IMR-90 (cell line): Measurements from ENCODE around the gene ERRFI1. TPM values are rescaled to one million over a fixed set of nuclear protein-coding genes. Genes with fewer than 3 reads are reported as not detected.

Experiments
- ATAC-seq: fragments of 200-7000 bp; cut with Tn5 transposase; 2 replicates; pipeline ENCODE4 v1.9.1; 2020; ENCODE audit warnings: low read depth, mild to moderate bottlenecking, moderate library complexity
- BruUV-seq: library from RNA; stranded (reverse); fragments of 400-500 nt; replicated peaks from 2 replicates; lab custom pipeline; 2021; lab: Mats Ljungman, UMichigan
- CTCF ChIA-PET: fragments of 300-600 bp; formaldehyde crosslinking; extraction: SDS; loops from one replicate; lab custom pipeline; 2021; ENCODE audit warnings: antibody characterized with exemption; lab: Yijun Ruan, JAX
- POLR2A ChIA-PET: fragments of 300-600 bp; sonication (Branson Sonifier 250); formaldehyde crosslinking; loops from one replicate; lab custom pipeline; 2022; ENCODE audit warnings: antibody characterized with exemption; ENCODE audit not compliant: unreplicated experiment; lab: Charles Lee
- DNase-seq: peaks from one replicate; pipeline ENCODE4 v3.0.0; 2013
- H2AFZ ChIP-seq: replicated peaks from 2 replicates; pipeline ENCODE3; 2013; ENCODE audit warnings: low read length, mild to moderate bottlenecking; ENCODE audit not compliant: poor library complexity
- H2AK5ac ChIP-seq: 2 replicates; pipeline ENCODE4 v1.6.1; 2013; ENCODE audit warnings: low read depth, low read length, inconsistent platforms
- H2AK9ac ChIP-seq: replicated peaks from 2 replicates; pipeline ENCODE3; 2013; ENCODE audit warnings: mild to moderate bottlenecking, low read depth, low read length, moderate library complexity; ENCODE audit not compliant: poor library complexity
- H2BK120ac ChIP-seq: 2 replicates; pipeline ENCODE4 v1.6.1; 2013; ENCODE audit warnings: low read depth, low read length, inconsistent platforms
- H2BK15ac ChIP-seq: 3 replicates; pipeline ENCODE4 v1.6.1; 2013; ENCODE audit warnings: low read depth, low read length, inconsistent platforms
- H2BK20ac ChIP-seq: 2 replicates; pipeline ENCODE4 v1.6.1; 2013; ENCODE audit warnings: low read depth, mild to moderate bottlenecking, inconsistent platforms, low read length, moderate library complexity
- H2BK5ac ChIP-seq: 2 replicates; pipeline ENCODE4 v1.6.1; 2013; ENCODE audit warnings: mild to moderate bottlenecking, low read depth, low read length, inconsistent platforms; ENCODE audit not compliant: poor library complexity, severe bottlenecking
- H3K14ac ChIP-seq: replicated peaks from 2 replicates; pipeline ENCODE4 v1.6.1; 2013; ENCODE audit warnings: low read depth, low read length, inconsistent platforms
- H3K18ac ChIP-seq: 2 replicates; pipeline ENCODE4 v1.6.1; 2013; ENCODE audit warnings: low read depth, low read length, control low read depth
- H3K23ac ChIP-seq: 2 replicates; pipeline ENCODE4 v1.6.1; 2013; ENCODE audit warnings: low read depth, low read length, inconsistent platforms
- H3K27ac ChIP-seq: 2 replicates; pipeline ENCODE4 v1.5.1; 2013; ENCODE audit warnings: mild to moderate bottlenecking, control low read depth, low read length; ENCODE audit not compliant: insufficient read depth
- H3K27me3 ChIP-seq: 2 replicates; pipeline ENCODE4 v1.6.1; 2013; ENCODE audit warnings: low read length; ENCODE audit not compliant: control insufficient read depth, insufficient read depth
- H3K36me3 ChIP-seq: 2 replicates; pipeline ENCODE4 v1.6.1; 2013; ENCODE audit warnings: low read length, mixed read lengths; ENCODE audit not compliant: control insufficient read depth, insufficient read depth
- H3K4ac ChIP-seq: 2 replicates; pipeline ENCODE4 v1.6.1; 2013; ENCODE audit warnings: low read depth, low read length, inconsistent platforms
- H3K4me1 ChIP-seq: 2 replicates; pipeline ENCODE4 v1.6.1; 2013; ENCODE audit warnings: low read length, mixed read lengths; ENCODE audit not compliant: control insufficient read depth, insufficient read depth
- H3K4me2 ChIP-seq: 2 replicates; pipeline ENCODE4 v1.6.1; 2013; ENCODE audit warnings: low read depth, mild to moderate bottlenecking, control low read depth, low read length, moderate library complexity
- H3K4me3 ChIP-seq: 2 replicates; pipeline ENCODE4 v1.5.1; 2013; ENCODE audit warnings: low read depth, mild to moderate bottlenecking, control low read depth, low read length, moderate library complexity; ENCODE audit not compliant: insufficient read depth
- H3K56ac ChIP-seq: 2 replicates; pipeline ENCODE4 v1.6.1; 2013; ENCODE audit warnings: low read length, inconsistent platforms; ENCODE audit not compliant: insufficient read depth; ENCODE audit errors: extremely low read depth
- H3K79me1 ChIP-seq, 2 experiments: 2 replicates each; pipeline ENCODE4 v1.6.1; 2013; ENCODE audit warnings: low read length in 2 of 2, inconsistent platforms in 1 of 2, low read depth in 1 of 2
- H3K9ac ChIP-seq: 2 replicates; pipeline ENCODE4 v1.6.1; 2013; ENCODE audit warnings: low read depth, low read length, control low read depth
- H3K9me1 ChIP-seq: 2 replicates; pipeline ENCODE4 v1.6.1; 2013; ENCODE audit warnings: low read length, inconsistent platforms; ENCODE audit not compliant: insufficient read depth
- H3K9me3 ChIP-seq: 2 replicates; pipeline ENCODE4 v1.6.1; 2013; ENCODE audit warnings: low read length; ENCODE audit not compliant: control insufficient read depth, insufficient read depth
- H4K20me1 ChIP-seq: 2 replicates; pipeline ENCODE4 v1.6.1; 2013; ENCODE audit warnings: low read length, inconsistent platforms; ENCODE audit not compliant: insufficient read depth
- H4K5ac ChIP-seq: 2 replicates; pipeline ENCODE4 v1.6.1; 2013; ENCODE audit warnings: mild to moderate bottlenecking, low read depth, low read length, control low read depth
- H4K8ac ChIP-seq, 2 experiments: 2 replicates each; pipeline ENCODE4 v1.6.1; 2013; ENCODE audit warnings: low read depth in 2 of 2, low read length in 2 of 2, control low read depth in 1 of 2, inconsistent platforms in 1 of 2
- H4K91ac ChIP-seq: 2 replicates; pipeline ENCODE4 v1.6.1; 2013; ENCODE audit warnings: low read depth, low read length, inconsistent platforms; ENCODE audit not compliant: insufficient read depth
- BHLHE40 ChIP-seq: fragments of 150-350 bp; IDR thresholded peaks from 2 replicates; pipeline ENCODE4 v1.6.1; 2016; ENCODE audit warnings: mild to moderate bottlenecking, low read depth, low read length
- CEBPB ChIP-seq: IDR thresholded peaks from 2 replicates; pipeline ENCODE4 v1.6.1; 2012; ENCODE audit warnings: low read depth, low read length, improper control_type of control experiment
- CHD1 ChIP-seq: IDR thresholded peaks from 2 replicates; pipeline ENCODE4 v1.6.1; 2012; ENCODE audit warnings: low read depth, low read length, improper control_type of control experiment
- FOS ChIP-seq: fragments of 150-350 bp; IDR thresholded peaks from 2 replicates; pipeline ENCODE4 v1.6.1; 2016; ENCODE audit warnings: low read depth, low read length
- MAFK ChIP-seq: IDR thresholded peaks from 2 replicates; pipeline ENCODE4 v1.6.1; 2012; ENCODE audit warnings: low read depth, low read length, improper control_type of control experiment
- MAZ ChIP-seq: IDR thresholded peaks from 2 replicates; pipeline ENCODE4 v1.6.1; 2012; ENCODE audit warnings: low read depth, mild to moderate bottlenecking, low read length, improper control_type of control experiment, moderate library complexity, borderline replicate concordance
- MXI1 ChIP-seq: IDR thresholded peaks from 2 replicates; pipeline ENCODE4 v1.6.1; 2012; ENCODE audit warnings: low read depth, mild to moderate bottlenecking, low read length, moderate library complexity, borderline replicate concordance
- NFE2L2 ChIP-seq: fragments of 150-350 bp; IDR thresholded peaks from 2 replicates; pipeline ENCODE4 v1.6.1; 2016; ENCODE audit warnings: low read depth, mild to moderate bottlenecking, low read length
- POLR2A ChIP-seq: IDR thresholded peaks from 2 replicates; pipeline ENCODE4 v1.6.1; 2012; ENCODE audit warnings: mild to moderate bottlenecking, low read depth, low read length
- RAD21 ChIP-seq: IDR thresholded peaks from 2 replicates; pipeline ENCODE4 v1.6.1; 2012; ENCODE audit warnings: low read length, improper control_type of control experiment
- RCOR1 ChIP-seq: IDR thresholded peaks from 2 replicates; pipeline ENCODE4 v1.6.1; 2012; ENCODE audit warnings: mild to moderate bottlenecking, low read length, improper control_type of control experiment; ENCODE audit not compliant: insufficient replicate concordance
- RFX5 ChIP-seq: IDR thresholded peaks from 2 replicates; pipeline ENCODE4 v1.8.0; 2012; ENCODE audit warnings: low read depth, mild to moderate bottlenecking, low read length, moderate library complexity
- SMC3 ChIP-seq: fragments of 150-350 bp; IDR thresholded peaks from 2 replicates; pipeline ENCODE4 v1.6.1; 2016; ENCODE audit warnings: low read depth, mild to moderate bottlenecking, antibody characterized with exemption, low read length, moderate library complexity
- dilution Hi-C: fragments of 300-500 bp; cut with HindIII; formaldehyde crosslinking; loops from one replicate; pipeline ENCODE4 v1.14.3; 2018; ENCODE audit warnings: low sequenced_read_pairs; ENCODE audit not compliant: unreplicated experiment
- in situ Hi-C: fragments of 300-500 bp; cut with MboI; formaldehyde crosslinking; loops from 3 replicates; pipeline ENCODE4 v1.14.3; 2019; ENCODE audit warnings: low sequenced_read_pairs, inconsistent platforms, mixed read lengths
- intact Hi-C: fragments of 100-400 bp; cut with micrococcal nuclease; formaldehyde crosslinking; loops from 2 replicates; pipeline ENCODE4 v1.10.0; 2022
- polyA plus RNA-seq, 3 experiments: library from polyadenylated mRNA; depleted of rRNA; stranded (reverse); fragments of >200 nt; gene quantifications; 2 replicates each; pipeline ENCODE4 v1.2.3, GENCODE V29; 2012; ENCODE audit warnings: low replicate concordance in 1 of 3
- total RNA-seq: library from RNA; depleted of rRNA; stranded (reverse); fragments of >200 nt; gene quantifications from 2 replicates; pipeline ENCODE4 v1.2.3, GENCODE V29; 2012
- TF ChIP-seq, protein P1 (sequence below): conservative IDR thresholded peaks from 2 replicates; pipeline ENCODE4 v1.5.1; 2012; ENCODE audit warnings: mild to moderate bottlenecking, low read depth, low read length, improper control_type of control experiment
- TF ChIP-seq, protein P2 (sequence below): fragments of 150-350 bp; IDR thresholded peaks from 2 replicates; pipeline ENCODE4 v1.6.1; 2016; ENCODE audit warnings: low read depth, mild to moderate bottlenecking, low read length, moderate library complexity, borderline replicate concordance
- TF ChIP-seq, protein P3 (sequence below): fragments of 150-350 bp; IDR thresholded peaks from 2 replicates; pipeline ENCODE4 v1.6.1; 2017; ENCODE audit warnings: mild to moderate bottlenecking, antibody characterized with exemption, low read length, low read depth

The ERRFI1 gene
- total and polyA plus RNA-seq, 2 of the 4 experiments (the other 2 are of a cell fraction): 101 to 145 TPM

DNA sequence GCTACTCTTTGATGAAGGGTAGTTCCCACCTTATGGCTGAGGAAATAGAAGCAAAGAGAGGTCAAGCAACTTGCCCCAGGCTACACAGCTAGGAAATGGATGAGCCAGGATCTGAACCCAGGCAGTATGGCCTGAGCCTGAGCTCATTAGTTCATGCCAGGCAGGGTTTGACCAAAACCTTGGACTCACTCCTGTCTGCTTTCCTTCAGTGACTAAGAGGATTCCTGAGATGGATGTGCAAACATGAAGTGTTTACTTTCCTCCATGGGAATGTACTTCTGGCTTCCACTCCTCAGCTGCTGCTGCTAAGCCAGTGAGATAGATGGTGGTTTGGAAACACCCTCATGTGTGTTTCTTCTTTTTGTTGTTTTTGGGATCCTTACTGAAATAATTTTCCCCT, 35.1 kb upstream of the ERRFI1 start:
- Histone ChIP-seq H2BK15ac (peak overlapping the region; percentile 94; the same call in 2 of the 3 replicates), H3K9ac (no peak overlapping the region), H3K23ac (0 out of 2 replicates have a peak overlapping the region, but pooled peaks have one; percentile 79), H3K4me3 (no peak overlapping the region), H3K27ac (peak overlapping the region; percentile 78), H2AFZ (no peak overlapping the region), H3K14ac (peak overlapping the region; percentile 83; the same call in 1 of the 2 replicates), H2BK5ac (peak overlapping the region; percentile 95), H2BK20ac (peak overlapping the region; percentile 95), H3K9me3 (no peaks in the 10 kb centered on the region), H4K5ac (peak overlapping the region; percentile 55), H3K18ac (peak overlapping the region; percentile 77), H4K91ac (peak overlapping the region; percentile 98), H3K79me1 (no peaks in the 10 kb centered on the region), H3K56ac (no peak overlapping the region), H2AK9ac (peak overlapping the region; percentile 47), H3K27me3 (no peaks in the 10 kb centered on the region), H3K36me3 (no peaks in the 10 kb centered on the region), H3K4me1 (peaks cover 16% of the 10 kb centered on the region), H4K20me1 (no peaks in the 10 kb centered on the region), H4K8ac (peak overlapping the region in 1 of 2 experiments; percentile 90; a peak in 3 of 4 replicates), H3K9me1 (peaks cover 9% of the 10 kb centered on the region; the same call in 1 of the 2 replicates), H2BK120ac (peak overlapping the region; percentile 92), H3K4me2 (peak overlapping the region; percentile 81; the same call in 1 of the 2 replicates), H3K4ac (peak overlapping the region; percentile 98), H2AK5ac (peak overlapping the region; percentile 96)
- DNase-seq: peak; percentile 97
- POLR2A ChIA-PET: no interaction called here
- dilution Hi-C loops: no loop called here
- intact Hi-C loops: no loop called here
- CTCF ChIA-PET: no interaction called here
- in situ Hi-C loops: no loop called here
- no TSS peak for BruUV-seq
- TF ChIP-seq MXI1: no peak
- no peak for TF ChIP-seq POLR2A
- TF ChIP-seq, protein P1, sequence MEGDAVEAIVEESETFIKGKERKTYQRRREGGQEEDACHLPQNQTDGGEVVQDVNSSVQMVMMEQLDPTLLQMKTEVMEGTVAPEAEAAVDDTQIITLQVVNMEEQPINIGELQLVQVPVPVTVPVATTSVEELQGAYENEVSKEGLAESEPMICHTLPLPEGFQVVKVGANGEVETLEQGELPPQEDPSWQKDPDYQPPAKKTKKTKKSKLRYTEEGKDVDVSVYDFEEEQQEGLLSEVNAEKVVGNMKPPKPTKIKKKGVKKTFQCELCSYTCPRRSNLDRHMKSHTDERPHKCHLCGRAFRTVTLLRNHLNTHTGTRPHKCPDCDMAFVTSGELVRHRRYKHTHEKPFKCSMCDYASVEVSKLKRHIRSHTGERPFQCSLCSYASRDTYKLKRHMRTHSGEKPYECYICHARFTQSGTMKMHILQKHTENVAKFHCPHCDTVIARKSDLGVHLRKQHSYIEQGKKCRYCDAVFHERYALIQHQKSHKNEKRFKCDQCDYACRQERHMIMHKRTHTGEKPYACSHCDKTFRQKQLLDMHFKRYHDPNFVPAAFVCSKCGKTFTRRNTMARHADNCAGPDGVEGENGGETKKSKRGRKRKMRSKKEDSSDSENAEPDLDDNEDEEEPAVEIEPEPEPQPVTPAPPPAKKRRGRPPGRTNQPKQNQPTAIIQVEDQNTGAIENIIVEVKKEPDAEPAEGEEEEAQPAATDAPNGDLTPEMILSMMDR: no peak
- TF ChIP-seq RCOR1: peak; percentile 98
- TF ChIP-seq, protein P2, sequence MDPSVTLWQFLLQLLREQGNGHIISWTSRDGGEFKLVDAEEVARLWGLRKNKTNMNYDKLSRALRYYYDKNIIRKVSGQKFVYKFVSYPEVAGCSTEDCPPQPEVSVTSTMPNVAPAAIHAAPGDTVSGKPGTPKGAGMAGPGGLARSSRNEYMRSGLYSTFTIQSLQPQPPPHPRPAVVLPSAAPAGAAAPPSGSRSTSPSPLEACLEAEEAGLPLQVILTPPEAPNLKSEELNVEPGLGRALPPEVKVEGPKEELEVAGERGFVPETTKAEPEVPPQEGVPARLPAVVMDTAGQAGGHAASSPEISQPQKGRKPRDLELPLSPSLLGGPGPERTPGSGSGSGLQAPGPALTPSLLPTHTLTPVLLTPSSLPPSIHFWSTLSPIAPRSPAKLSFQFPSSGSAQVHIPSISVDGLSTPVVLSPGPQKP: no peak
- peak; percentile 87 for TF ChIP-seq FOS
- TF ChIP-seq, protein P3, sequence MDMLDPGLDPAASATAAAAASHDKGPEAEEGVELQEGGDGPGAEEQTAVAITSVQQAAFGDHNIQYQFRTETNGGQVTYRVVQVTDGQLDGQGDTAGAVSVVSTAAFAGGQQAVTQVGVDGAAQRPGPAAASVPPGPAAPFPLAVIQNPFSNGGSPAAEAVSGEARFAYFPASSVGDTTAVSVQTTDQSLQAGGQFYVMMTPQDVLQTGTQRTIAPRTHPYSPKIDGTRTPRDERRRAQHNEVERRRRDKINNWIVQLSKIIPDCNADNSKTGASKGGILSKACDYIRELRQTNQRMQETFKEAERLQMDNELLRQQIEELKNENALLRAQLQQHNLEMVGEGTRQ: peak; percentile 65; the same call in 1 of the 2 replicates
- TF ChIP-seq RFX5: no peak
- TF ChIP-seq BHLHE40: peak; percentile 66
- no peak for TF ChIP-seq CHD1
- TF ChIP-seq SMC3: no peak
- TF ChIP-seq NFE2L2: peak; percentile 64; the same call in 1 of the 2 replicates
- TF ChIP-seq MAZ: no peak
- TF ChIP-seq RAD21: no peak
- TF ChIP-seq CEBPB: peak; percentile 68
- no peak for TF ChIP-seq MAFK
- ATAC-seq: peak; percentile 88
